ENCODE measurements around the gene GOLGA6L10.
"Not testable (repeated sequence)": the region's sequence is repeated elsewhere in the genome, so short reads cannot be mapped to it uniquely, and the experiment has no call there.

- not testable (repeated sequence) for TF ChIP-seq CTCF (conservative IDR thresholded peaks at IDR 0.05; ENCODE audit: low read depth, low read length); EZH2 (IDR thresholded peaks at IDR 0.05; ENCODE audit: low read length, unreplicated experiment); EZH2phosphoT487 (IDR thresholded peaks at IDR 0.05; ENCODE audit: borderline replicate concordance, low read length)
Measured at GRCh38 chr15:82362790-82363189, 13.5 kb upstream of the GOLGA6L10 start.
